Gastrocnemius medialis (tissue), 4 donors: Measurements from ENCODE around the gene XPR1.

Source experiments
- CTCF ChIP-seq, 5 experiments: fragments of 450-650 bp in 3 of 5; fragments of 200-600 bp in 2 of 5; sonication (generic) in 2 of 5; IDR thresholded peaks in 4 of 5; conservative IDR thresholded peaks in 1 of 5; 1 replicate in 4 of 5; 2 replicates in 1 of 5; pipeline ENCODE4 v1.5.1; 2016 to 2019; ENCODE audit warnings: antibody characterized with exemption in 5 of 5, mild to moderate bottlenecking in 3 of 5, moderate library complexity in 3 of 5
- POLR2A ChIP-seq, 2 donors: fragments of 450-650 bp; IDR thresholded peaks; one replicate each; pipeline ENCODE4 v1.6.1; 2017; ENCODE audit warnings: antibody characterized with exemption in 2 of 2, mild to moderate bottlenecking in 2 of 2, moderate library complexity in 2 of 2

- TF ChIP-seq CTCF (IDR thresholded peaks at IDR 0.05 in 4 of 5, conservative IDR thresholded peaks at IDR 0.05 in 1 of 5) (no peak), POLR2A (IDR thresholded peaks at IDR 0.05) (no peak)
Observed at GRCh38 chr1:180839547-180839946, 207.7 kb downstream of the XPR1 start.
